Esophagus squamous epithelium (tissue), 4 donors: Measurements from ENCODE around the gene SLC6A17.

ENCODE experiments used
- POLR2A ChIP-seq, 4 donors: fragments of 450-650 bp; IDR thresholded peaks; one replicate each; pipeline ENCODE4 v1.6.1; 2017; ENCODE audit warnings: antibody characterized with exemption in 4 of 4, mild to moderate bottlenecking in 4 of 4, moderate library complexity in 3 of 4
- TF ChIP-seq, protein P1 (sequence below), 6 experiments: fragments of 450-650 bp in 4 of 6; fragments of 200-600 bp in 2 of 6; sonication (generic) in 2 of 6; IDR thresholded peaks; one replicate each; pipeline ENCODE4 v1.5.1; 2016 to 2019; ENCODE audit warnings: antibody characterized with exemption in 6 of 6, mild to moderate bottlenecking in 4 of 6, moderate library complexity in 4 of 6

DNA sequence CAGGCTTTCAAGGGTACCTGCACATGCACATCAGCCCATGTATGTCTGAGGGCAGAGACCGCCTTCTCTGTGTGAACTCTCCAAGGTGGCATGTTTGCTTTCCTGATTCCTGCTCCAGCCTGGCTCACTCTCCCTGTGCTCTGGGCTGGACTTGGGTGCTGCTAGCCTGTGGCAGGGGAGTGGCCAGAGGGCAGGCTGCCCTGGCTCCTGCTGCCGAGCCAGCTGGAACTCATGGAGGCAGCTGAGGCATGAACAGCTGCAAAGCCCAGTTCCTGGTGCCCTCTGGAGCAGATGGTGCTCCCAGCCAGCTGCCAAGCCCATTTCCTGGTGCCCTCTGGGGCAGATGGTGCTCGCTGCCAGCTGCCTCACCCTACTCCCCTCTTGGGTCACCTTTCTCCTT lies 30.5 kb upstream of the SLC6A17 start:
- TF ChIP-seq, protein P1, sequence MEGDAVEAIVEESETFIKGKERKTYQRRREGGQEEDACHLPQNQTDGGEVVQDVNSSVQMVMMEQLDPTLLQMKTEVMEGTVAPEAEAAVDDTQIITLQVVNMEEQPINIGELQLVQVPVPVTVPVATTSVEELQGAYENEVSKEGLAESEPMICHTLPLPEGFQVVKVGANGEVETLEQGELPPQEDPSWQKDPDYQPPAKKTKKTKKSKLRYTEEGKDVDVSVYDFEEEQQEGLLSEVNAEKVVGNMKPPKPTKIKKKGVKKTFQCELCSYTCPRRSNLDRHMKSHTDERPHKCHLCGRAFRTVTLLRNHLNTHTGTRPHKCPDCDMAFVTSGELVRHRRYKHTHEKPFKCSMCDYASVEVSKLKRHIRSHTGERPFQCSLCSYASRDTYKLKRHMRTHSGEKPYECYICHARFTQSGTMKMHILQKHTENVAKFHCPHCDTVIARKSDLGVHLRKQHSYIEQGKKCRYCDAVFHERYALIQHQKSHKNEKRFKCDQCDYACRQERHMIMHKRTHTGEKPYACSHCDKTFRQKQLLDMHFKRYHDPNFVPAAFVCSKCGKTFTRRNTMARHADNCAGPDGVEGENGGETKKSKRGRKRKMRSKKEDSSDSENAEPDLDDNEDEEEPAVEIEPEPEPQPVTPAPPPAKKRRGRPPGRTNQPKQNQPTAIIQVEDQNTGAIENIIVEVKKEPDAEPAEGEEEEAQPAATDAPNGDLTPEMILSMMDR (IDR thresholded peaks at IDR 0.05) = no peak
- TF ChIP-seq POLR2A (IDR thresholded peaks at IDR 0.05) = no peak
